ENCODE measurements around the gene CCDC106.
A peak's percentile ranks its signal among the peaks of the same experiment; 100 is the strongest.

The CCDC106 gene

GRCh38 chr19:55678121-55678671, 30.2 kb downstream of the CCDC106 start:
- Histone ChIP-seq H3K9ac (no peak overlapping the region), H3K4me1 (peaks cover 39% of the 10 kb centered on the region), H3K4me3 (ENCODE audit: low read depth, low read length) (peak overlapping the region; percentile 79), H3K9me3 (ENCODE audit: control insufficient read depth, low read length) (no peaks in the 10 kb centered on the region), H3K79me2 (peaks cover 50% of the 10 kb centered on the region), H3K27ac (peak overlapping the region; percentile 61), H3K4me2 (ENCODE audit: low read length) (peak overlapping the region; percentile 89), H3K27me3 (ENCODE audit: control insufficient read depth, insufficient read depth, low read length) (no peaks in the 10 kb centered on the region), H2AFZ (no peak overlapping the region), H3K36me3 (ENCODE audit: control insufficient read depth, insufficient read depth, low read length) (no peaks in the 10 kb centered on the region)
- no peak for TF ChIP-seq CTCF (IDR thresholded peaks at IDR 0.05)

GRCh38 chr19:55679343-55680257, 31.6 kb downstream of the CCDC106 start:
- Histone ChIP-seq H3K4me3 (ENCODE audit: low read depth, low read length) (no peak overlapping the region), H2AFZ (no peak overlapping the region), H3K79me2 (peaks cover 64% of the 10 kb centered on the region), H3K36me3 (ENCODE audit: control insufficient read depth, insufficient read depth, low read length) (no peaks in the 10 kb centered on the region), H3K9ac (no peak overlapping the region), H3K9me3 (ENCODE audit: control insufficient read depth, low read length) (no peaks in the 10 kb centered on the region), H3K4me2 (ENCODE audit: low read length) (peak overlapping the region; percentile 89), H3K27me3 (ENCODE audit: control insufficient read depth, insufficient read depth, low read length) (no peaks in the 10 kb centered on the region), H3K4me1 (peaks cover 36% of the 10 kb centered on the region), H3K27ac (no peak overlapping the region)
- TF ChIP-seq CTCF (IDR thresholded peaks at IDR 0.05) = no peak

- Histone ChIP-seq H3K9ac (no peak overlapping the region), H3K36me3 (ENCODE audit: control insufficient read depth, insufficient read depth, low read length) (no peaks in the 10 kb centered on the region), H3K4me3 (ENCODE audit: low read depth, low read length) (no peak overlapping the region), H3K9me3 (ENCODE audit: control insufficient read depth, low read length) (no peaks in the 10 kb centered on the region), H3K79me2 (peaks cover 71% of the 10 kb centered on the region), H3K27me3 (ENCODE audit: control insufficient read depth, insufficient read depth, low read length) (no peaks in the 10 kb centered on the region), H3K4me1 (peaks cover 36% of the 10 kb centered on the region), H3K4me2 (ENCODE audit: low read length) (no peak overlapping the region), H2AFZ (no peak overlapping the region), H3K27ac (no peak overlapping the region)
- TF ChIP-seq CTCF (IDR thresholded peaks at IDR 0.05) = no peak
These were observed 32.5 kb downstream of the CCDC106 start for GRCh38 chr19:55680339-55681130.

GRCh38 chr19:55681131-55682092, 33.4 kb downstream of the CCDC106 start:
- H3K9me3 ChIP-seq (ENCODE audit: control insufficient read depth, low read length) = no peaks in the 10 kb centered on the region
- H3K27ac ChIP-seq = no peak overlapping the region
- no peaks in the 10 kb centered on the region for H3K36me3 ChIP-seq (ENCODE audit: control insufficient read depth, insufficient read depth, low read length)
- H2AFZ ChIP-seq = no peak overlapping the region
- H3K4me3 ChIP-seq (ENCODE audit: low read depth, low read length) = no peak overlapping the region
- H3K4me2 ChIP-seq (ENCODE audit: low read length) = no peak overlapping the region
- H3K9ac ChIP-seq = no peak overlapping the region
- H3K27me3 ChIP-seq (ENCODE audit: control insufficient read depth, insufficient read depth, low read length) = no peaks in the 10 kb centered on the region
- H3K4me1 ChIP-seq = peaks cover 34% of the 10 kb centered on the region
- peaks cover 74% of the 10 kb centered on the region for H3K79me2 ChIP-seq
- no peak for TF ChIP-seq CTCF (IDR thresholded peaks at IDR 0.05)
